IPS-18a (cell line): ENCODE data around the gene PSMC2.

Source experiments
- H3K27ac ChIP-seq: one replicate; pipeline ENCODE4 v1.5.1; 2013; ENCODE audit warnings: low read length
- H3K27me3 ChIP-seq: one replicate; pipeline ENCODE4 v1.6.1; 2013; ENCODE audit warnings: mild to moderate bottlenecking, low read length; ENCODE audit not compliant: control insufficient read depth, insufficient read depth
- H3K36me3 ChIP-seq: one replicate; pipeline ENCODE4 v1.6.1; 2013; ENCODE audit warnings: low read depth, low read length; ENCODE audit not compliant: control insufficient read depth
- H3K4me1 ChIP-seq: one replicate; pipeline ENCODE4 v1.6.1; 2013; ENCODE audit warnings: low read depth, low read length; ENCODE audit not compliant: control insufficient read depth
- H3K4me3 ChIP-seq: one replicate; pipeline ENCODE4 v1.5.1; 2013; ENCODE audit warnings: low read length
- H3K9ac ChIP-seq: one replicate; pipeline ENCODE4 v1.6.1; 2013; ENCODE audit warnings: mild to moderate bottlenecking, low read length, moderate library complexity
- H3K9me3 ChIP-seq: one replicate; pipeline ENCODE4 v1.6.1; 2013; ENCODE audit warnings: low read depth, low read length; ENCODE audit not compliant: control insufficient read depth

Gene PSMC2

GRCh38 chr7:103380395-103381191 lies 33.1 kb downstream of the PSMC2 start:
- no peak overlapping the region for H3K9ac ChIP-seq

DNA sequence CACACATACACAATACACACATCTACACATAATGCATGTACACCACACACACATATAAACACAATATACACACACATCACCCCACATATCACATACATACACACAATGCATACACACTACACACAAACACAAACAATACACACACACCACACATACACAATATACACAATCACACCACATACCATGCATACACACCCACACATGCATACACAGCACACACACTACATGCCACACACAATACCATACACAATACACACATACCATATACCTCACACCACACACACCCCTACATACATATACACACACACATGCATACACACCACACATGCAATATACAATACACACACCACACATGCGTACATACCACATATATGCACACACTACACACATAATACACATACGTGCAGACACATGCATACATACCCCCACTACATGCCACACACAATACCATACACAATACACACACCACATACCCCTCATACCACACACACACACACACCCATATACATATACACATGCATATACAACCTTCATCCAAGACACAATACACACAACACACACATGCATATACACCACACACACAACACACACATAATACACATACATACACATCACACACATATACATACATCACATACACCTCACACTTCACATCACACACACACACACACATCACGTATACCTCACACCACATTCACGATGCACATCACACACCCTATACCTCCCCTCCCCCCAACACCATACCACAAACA lies 34.0 kb downstream of the PSMC2 start:
- H3K4me1 ChIP-seq: no peaks in the 10 kb centered on the region
- no peak overlapping the region for H3K4me3 ChIP-seq
- no peak overlapping the region for H3K9ac ChIP-seq
- H3K27ac ChIP-seq: no peak overlapping the region
- H3K36me3 ChIP-seq: no peaks in the 10 kb centered on the region
- no peaks in the 10 kb centered on the region for H3K9me3 ChIP-seq
- no peaks in the 10 kb centered on the region for H3K27me3 ChIP-seq

More at GRCh38 chr7:103380395-103381191, 33.1 kb downstream of the PSMC2 start:
- no peak overlapping the region for H3K27ac ChIP-seq
- no peaks in the 10 kb centered on the region for H3K36me3 ChIP-seq
- no peaks in the 10 kb centered on the region for H3K27me3 ChIP-seq
- H3K4me3 ChIP-seq: no peak overlapping the region
- H3K9me3 ChIP-seq: no peaks in the 10 kb centered on the region
- H3K4me1 ChIP-seq: no peaks in the 10 kb centered on the region

DNA sequence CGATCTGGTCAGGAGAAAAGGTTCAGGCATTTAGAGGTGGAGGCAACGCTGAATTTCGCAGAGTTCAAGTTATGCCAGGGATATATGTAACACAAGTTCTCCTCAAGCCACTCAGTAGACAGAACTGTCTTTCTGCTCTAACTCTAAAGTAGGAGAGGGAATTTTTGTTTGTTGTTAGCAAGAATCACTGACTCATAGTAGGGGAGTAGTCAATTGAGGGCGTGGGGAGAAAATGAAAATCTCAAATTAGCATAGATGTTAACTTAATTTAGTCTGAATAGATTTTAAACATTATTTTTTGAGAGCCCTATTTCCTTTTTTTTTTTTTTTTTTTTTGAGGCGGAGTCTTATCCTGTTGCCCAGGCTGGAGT lies 34.6 kb downstream of the PSMC2 start:
- no peak overlapping the region for H3K9ac ChIP-seq
- no peak overlapping the region for H3K27ac ChIP-seq
- H3K27me3 ChIP-seq: no peaks in the 10 kb centered on the region
- H3K9me3 ChIP-seq: no peaks in the 10 kb centered on the region
- no peak overlapping the region for H3K4me3 ChIP-seq
- no peaks in the 10 kb centered on the region for H3K36me3 ChIP-seq
- H3K4me1 ChIP-seq: no peaks in the 10 kb centered on the region

DNA sequence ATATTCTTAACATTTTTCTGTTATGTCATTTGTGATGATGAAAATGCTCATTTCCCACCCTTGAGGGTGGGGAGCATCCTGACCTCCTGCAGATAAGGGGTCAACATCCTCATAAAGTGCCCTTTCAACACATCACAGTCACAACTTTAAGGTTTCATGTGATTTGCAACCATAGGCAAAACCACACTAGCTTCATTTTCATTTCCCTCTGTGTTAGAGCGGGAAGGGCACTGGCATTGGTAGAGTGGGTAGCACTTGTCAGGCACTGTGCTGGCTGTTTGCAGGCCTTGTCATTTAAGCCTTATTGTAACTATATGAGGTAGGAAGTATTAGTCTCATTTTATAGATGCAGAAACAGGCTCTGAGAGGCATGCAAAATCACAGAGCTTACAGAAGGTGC lies 39.8 kb downstream of the PSMC2 start:
- Histone ChIP-seq H3K9ac (no peak overlapping the region), H3K27me3 (no peaks in the 10 kb centered on the region), H3K4me3 (no peak overlapping the region), H3K4me1 (no peaks in the 10 kb centered on the region), H3K27ac (no peak overlapping the region), H3K36me3 (no peaks in the 10 kb centered on the region), H3K9me3 (no peaks in the 10 kb centered on the region)

- no peaks in the 10 kb centered on the region for H3K36me3 ChIP-seq
- no peaks in the 10 kb centered on the region for H3K27me3 ChIP-seq
- no peaks in the 10 kb centered on the region for H3K9me3 ChIP-seq
- H3K4me3 ChIP-seq: no peak overlapping the region
- no peaks in the 10 kb centered on the region for H3K4me1 ChIP-seq
- H3K27ac ChIP-seq: no peak overlapping the region
- no peak overlapping the region for H3K9ac ChIP-seq
These were observed 41.2 kb downstream of the PSMC2 start for GRCh38 chr7:103388469-103389140.

- Histone ChIP-seq H3K9me3 (no peaks in the 10 kb centered on the region), H3K27ac (no peak overlapping the region), H3K4me1 (no peaks in the 10 kb centered on the region), H3K36me3 (no peaks in the 10 kb centered on the region), H3K4me3 (no peak overlapping the region), H3K27me3 (no peaks in the 10 kb centered on the region), H3K9ac (no peak overlapping the region)
These were observed 41.8 kb downstream of the PSMC2 start for GRCh38 chr7:103389263-103389662.

DNA sequence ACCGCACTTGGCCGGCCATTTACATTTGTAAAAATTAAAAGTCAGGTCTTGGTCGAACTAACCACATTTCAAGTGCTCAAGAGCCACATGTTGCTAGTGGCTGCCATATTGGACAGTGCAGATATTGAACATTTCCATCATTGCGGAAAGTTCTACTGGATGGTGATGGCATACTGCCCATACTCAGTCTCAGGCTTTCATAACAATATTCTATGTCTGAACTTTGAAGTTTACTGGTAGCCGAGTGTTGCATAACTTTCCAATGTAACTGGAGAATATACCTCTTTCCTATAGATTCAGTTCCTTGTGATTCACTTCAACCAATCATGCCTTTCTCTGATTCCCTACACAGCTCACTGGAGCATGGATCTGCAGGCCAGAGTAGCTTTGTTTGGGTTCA lies 43.7 kb downstream of the PSMC2 start:
- Histone ChIP-seq H3K9me3 (no peaks in the 10 kb centered on the region), H3K9ac (no peak overlapping the region), H3K4me3 (no peak overlapping the region), H3K27ac (no peak overlapping the region), H3K36me3 (no peaks in the 10 kb centered on the region), H3K4me1 (no peaks in the 10 kb centered on the region), H3K27me3 (no peaks in the 10 kb centered on the region)

GRCh38 chr7:103391976-103392375 lies 44.5 kb downstream of the PSMC2 start:
- H3K4me3 ChIP-seq: no peak overlapping the region
- H3K9ac ChIP-seq: no peak overlapping the region
- H3K4me1 ChIP-seq: no peaks in the 10 kb centered on the region
- no peak overlapping the region for H3K27ac ChIP-seq
- no peaks in the 10 kb centered on the region for H3K36me3 ChIP-seq
- no peaks in the 10 kb centered on the region for H3K27me3 ChIP-seq
- H3K9me3 ChIP-seq: no peaks in the 10 kb centered on the region

DNA sequence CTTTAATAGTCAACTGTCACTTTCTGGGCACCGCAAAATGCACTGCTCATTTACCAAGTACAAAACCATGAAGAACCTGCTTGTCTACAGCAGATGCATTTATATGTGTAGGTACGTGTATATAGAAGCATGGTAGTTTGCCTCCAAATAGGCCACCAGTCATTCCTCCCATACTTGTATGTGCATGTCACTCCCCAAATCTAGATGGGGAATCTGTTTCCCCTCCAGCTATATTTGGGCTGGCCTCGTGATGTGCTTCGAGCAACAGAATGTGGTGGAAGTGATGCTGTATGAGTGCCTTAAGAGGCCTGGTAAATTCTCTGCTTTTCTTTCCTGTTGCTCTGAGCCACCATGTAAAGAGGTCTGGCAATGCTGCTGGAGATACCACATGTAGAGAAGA lies 47.1 kb downstream of the PSMC2 start:
- Histone ChIP-seq H3K27me3 (no peaks in the 10 kb centered on the region), H3K9me3 (no peaks in the 10 kb centered on the region), H3K9ac (no peak overlapping the region), H3K4me3 (no peak overlapping the region), H3K27ac (no peak overlapping the region), H3K4me1 (no peaks in the 10 kb centered on the region), H3K36me3 (no peaks in the 10 kb centered on the region)

- Histone ChIP-seq H3K4me3 (no peak overlapping the region), H3K4me1 (no peaks in the 10 kb centered on the region), H3K27ac (no peak overlapping the region), H3K9ac (no peak overlapping the region), H3K9me3 (no peaks in the 10 kb centered on the region), H3K27me3 (no peaks in the 10 kb centered on the region), H3K36me3 (no peaks in the 10 kb centered on the region)
These were observed 47.6 kb downstream of the PSMC2 start for GRCh38 chr7:103395071-103395470.

- H3K9ac ChIP-seq: no peak overlapping the region
- H3K4me3 ChIP-seq: no peak overlapping the region
- no peaks in the 10 kb centered on the region for H3K36me3 ChIP-seq
- H3K27ac ChIP-seq: no peak overlapping the region
- no peaks in the 10 kb centered on the region for H3K9me3 ChIP-seq
- H3K4me1 ChIP-seq: no peaks in the 10 kb centered on the region
- no peaks in the 10 kb centered on the region for H3K27me3 ChIP-seq
These were observed 49.0 kb downstream of the PSMC2 start for GRCh38 chr7:103396471-103396870.
